SK-N-SH (cell line): ENCODE results near the gene CTSE.

Experiments
- CTCF ChIP-seq: fragments of 200-600 bp; sonication (generic); IDR thresholded peaks from 2 replicates; pipeline ENCODE4 v1.6.1; 2017; ENCODE audit warnings: antibody characterized with exemption, mild to moderate bottlenecking, moderate library complexity
- EZH2phosphoT487 ChIP-seq: fragments of 200-600 bp; sonication (generic); IDR thresholded peaks from 2 replicates; pipeline ENCODE4 v1.6.1; 2017; ENCODE audit warnings: low read depth, mixed run types, mild to moderate bottlenecking, antibody characterized with exemption, moderate library complexity, borderline replicate concordance
- FOXJ3 ChIP-seq: sonication (generic); formaldehyde crosslinking; IDR thresholded peaks from 2 replicates; pipeline ENCODE4 v1.5.1; 2020; ENCODE audit warnings: mild to moderate bottlenecking, missing genetic modification reagents
- GABPA ChIP-seq: IDR thresholded peaks from 2 replicates; pipeline ENCODE4 v1.4.0; 2012; ENCODE audit warnings: low read depth, mild to moderate bottlenecking
- JUND ChIP-seq: IDR thresholded peaks from 2 replicates; pipeline ENCODE4 v1.4.0; 2012
- POLR2AphosphoS5 ChIP-seq: IDR thresholded peaks from 2 replicates; pipeline ENCODE4 v1.6.1; 2012; ENCODE audit warnings: low read depth, low read length
- SMC3 ChIP-seq: IDR thresholded peaks from 2 replicates; pipeline ENCODE4 v1.6.1; 2012; ENCODE audit warnings: low read depth, low read length, improper control_type of control experiment
- TAF1 ChIP-seq: IDR thresholded peaks from 2 replicates; pipeline ENCODE4 v1.6.1; 2012; ENCODE audit warnings: low read depth, mild to moderate bottlenecking, low read length, moderate library complexity, borderline replicate concordance
- TCF12 ChIP-seq: IDR thresholded peaks from 2 replicates; pipeline ENCODE4 v1.4.0; 2012

- TF ChIP-seq JUND, result no peak
- no peak for TF ChIP-seq CTCF
- TF ChIP-seq GABPA, result no peak
- TF ChIP-seq POLR2AphosphoS5, result no peak
- no peak for TF ChIP-seq TCF12
- no peak for TF ChIP-seq TAF1
- no peak for TF ChIP-seq FOXJ3
- TF ChIP-seq SMC3, result no peak
- no peak for TF ChIP-seq EZH2phosphoT487
These were observed 47.1 kb upstream of the CTSE start for GRCh38 chr1:206070627-206071304.
